ENCODE data around the gene CEP128.

The CEP128 gene

DNA sequence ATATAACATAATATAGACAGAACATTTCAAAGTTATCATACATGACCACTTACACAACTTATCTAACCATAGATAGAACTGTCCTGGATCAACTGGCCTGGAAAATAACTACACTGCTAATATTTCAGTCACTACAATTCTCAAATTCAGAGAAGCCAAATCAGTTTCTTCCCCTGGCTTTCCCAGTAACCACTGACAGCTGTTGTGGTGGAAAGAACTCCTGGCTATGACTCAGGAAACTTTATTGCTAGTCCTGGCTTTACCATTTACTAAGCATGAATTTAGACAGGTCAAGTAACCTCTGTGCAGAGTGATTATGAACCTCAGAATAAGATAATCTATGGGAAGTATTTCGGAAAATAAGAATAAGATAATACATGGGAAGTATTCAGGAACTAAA, 485.3 kb downstream of the CEP128 start:
- no peaks in the 10 kb centered on the region for H3K27me3 ChIP-seq
- TF ChIP-seq CTCF (IDR thresholded peaks at IDR 0.05), result no peak
- H3K27ac ChIP-seq, result no peak overlapping the region
- no peaks in the 10 kb centered on the region for H3K36me3 ChIP-seq
- no peaks in the 10 kb centered on the region for H3K9me3 ChIP-seq
- H3K4me3 ChIP-seq (ENCODE audit: low read depth in 1 of 2, low read length in 1 of 2), result no peak overlapping the region
- no peaks in the 10 kb centered on the region for H3K4me1 ChIP-seq (ENCODE audit: control insufficient read depth in 1 of 2, insufficient read depth in 1 of 2, low read depth in 1 of 2, low read length in 1 of 2)

GRCh38 chr14:80455031-80455430, 486.5 kb downstream of the CEP128 start:
- H3K9me3 ChIP-seq, result no peaks in the 10 kb centered on the region
- H3K4me1 ChIP-seq (ENCODE audit: control insufficient read depth in 1 of 2, insufficient read depth in 1 of 2, low read depth in 1 of 2, low read length in 1 of 2), result no peaks in the 10 kb centered on the region
- no peaks in the 10 kb centered on the region for H3K36me3 ChIP-seq
- no peak overlapping the region for H3K4me3 ChIP-seq (ENCODE audit: low read depth in 1 of 2, low read length in 1 of 2)
- no peaks in the 10 kb centered on the region for H3K27me3 ChIP-seq
- no peak overlapping the region for H3K27ac ChIP-seq
- no peak for TF ChIP-seq CTCF (IDR thresholded peaks at IDR 0.05)

DNA sequence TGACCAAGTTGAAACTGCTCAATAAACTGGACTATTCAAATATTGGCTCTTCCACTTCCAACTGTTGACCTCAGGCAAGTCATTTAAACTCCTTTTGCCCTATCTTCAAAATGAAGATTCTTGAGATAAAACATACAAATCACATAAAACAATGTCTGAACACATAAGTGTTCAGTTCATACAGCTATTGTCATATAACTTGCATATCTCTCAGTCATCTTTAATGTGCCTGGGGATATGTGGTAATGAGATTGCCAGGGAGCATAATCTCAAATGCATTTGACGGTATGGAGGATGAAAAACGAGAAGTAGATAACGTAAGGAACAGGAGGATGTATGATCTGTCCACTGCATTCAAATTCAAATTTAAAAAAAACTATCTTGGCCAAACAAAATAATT, 493.3 kb downstream of the CEP128 start:
- Histone ChIP-seq H3K4me3 (ENCODE audit: low read depth in 1 of 2, low read length in 1 of 2) (no peak overlapping the region), H3K9me3 (no peaks in the 10 kb centered on the region), H3K36me3 (no peaks in the 10 kb centered on the region), H3K27me3 (no peaks in the 10 kb centered on the region), H3K4me1 (ENCODE audit: control insufficient read depth in 1 of 2, insufficient read depth in 1 of 2, low read depth in 1 of 2, low read length in 1 of 2) (no peaks in the 10 kb centered on the region), H3K27ac (no peak overlapping the region)
- TF ChIP-seq CTCF (IDR thresholded peaks at IDR 0.05), result no peak

DNA sequence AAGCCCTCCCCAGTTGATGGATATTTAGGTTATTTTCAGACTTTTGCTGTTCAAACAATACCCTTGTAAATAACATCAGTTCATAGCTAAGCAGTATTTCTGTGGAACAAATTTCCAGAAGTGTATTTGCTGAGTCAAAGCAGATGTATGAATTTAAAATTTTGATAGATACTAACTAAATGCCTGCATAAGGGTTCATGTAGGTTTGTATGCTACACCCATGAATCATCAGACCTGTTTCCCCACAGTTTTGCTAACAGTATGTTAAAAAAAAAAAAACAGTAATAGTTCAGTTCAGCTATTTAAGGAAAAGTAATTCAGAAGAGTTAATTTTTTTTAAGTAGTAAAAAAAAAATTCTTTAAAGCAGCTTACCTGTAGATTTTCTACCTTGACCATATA, 494.1 kb downstream of the CEP128 start:
- Histone ChIP-seq H3K9me3 (no peaks in the 10 kb centered on the region), H3K4me1 (ENCODE audit: control insufficient read depth in 1 of 2, insufficient read depth in 1 of 2, low read depth in 1 of 2, low read length in 1 of 2) (no peaks in the 10 kb centered on the region), H3K4me3 (ENCODE audit: low read depth in 1 of 2, low read length in 1 of 2) (no peak overlapping the region), H3K27me3 (no peaks in the 10 kb centered on the region), H3K27ac (no peak overlapping the region), H3K36me3 (no peaks in the 10 kb centered on the region)
- TF ChIP-seq CTCF (IDR thresholded peaks at IDR 0.05), result no peak
